NCI-H748 (cell line): ENCODE results near the gene INSYN1.
"Not testable (repeated sequence)": the region's sequence is repeated elsewhere in the genome, so short reads cannot be mapped to it uniquely, and the experiment has no call there.

Source experiments
- DNase-seq: peaks from one replicate; lab custom pipeline; 2025; ENCODE audit not compliant: unreplicated experiment; lab: John Stamatoyannopoulos, UW

INSYN1 gene, protein sequence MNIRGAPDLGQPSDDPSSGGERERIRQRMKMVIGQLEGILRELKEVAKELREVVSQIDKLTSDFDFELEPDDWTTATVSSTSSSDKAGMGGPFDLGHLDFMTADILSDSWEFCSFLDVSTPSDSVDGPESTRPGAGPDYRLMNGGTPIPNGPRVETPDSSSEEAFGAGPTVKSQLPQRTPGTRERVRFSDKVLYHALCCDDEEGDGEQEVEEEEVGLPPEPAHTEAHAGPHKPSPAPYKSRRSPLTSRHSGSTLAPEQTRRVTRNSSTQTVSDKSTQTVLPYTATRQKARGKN

GRCh38 chr15:73753250-73754130, at the start of gene INSYN1:
Gene INSYN1 (minus strand): TSS chr15:73753351. CDS start chr15:73751130, 2,221 bp downstream.
- DNase-seq, result peak; percentile 27

DNA sequence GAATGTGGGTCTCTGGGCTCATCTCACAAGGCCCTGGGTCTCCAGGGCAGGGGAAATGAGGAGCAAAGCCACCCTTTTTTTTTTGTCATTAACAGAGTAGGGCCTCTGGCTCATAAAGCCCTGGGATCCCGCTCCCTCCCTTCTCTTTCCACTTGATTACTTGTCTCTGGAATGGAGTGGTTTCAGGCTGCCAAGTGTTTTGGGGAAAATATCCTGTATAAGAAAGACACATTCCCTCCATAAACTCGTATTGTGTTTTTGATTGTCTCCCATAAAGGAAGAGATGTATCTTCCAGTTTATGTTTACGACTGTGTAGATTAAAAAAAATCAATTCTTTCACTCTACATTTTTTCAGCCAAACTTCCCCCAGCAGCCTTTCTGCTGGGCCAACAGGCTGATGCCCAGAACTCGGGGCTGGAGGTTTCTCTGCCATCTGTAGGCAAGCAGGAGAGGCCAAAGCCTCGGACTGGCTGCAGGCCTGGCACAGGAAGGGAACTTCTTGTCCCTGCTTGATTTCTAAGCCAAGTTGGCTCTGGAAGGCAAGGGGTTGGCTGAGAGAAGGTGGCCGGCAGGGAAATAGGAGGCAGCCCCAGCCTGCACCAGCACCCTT, 49.4 kb upstream of the INSYN1 start:
- DNase-seq, result no peak

DNA sequence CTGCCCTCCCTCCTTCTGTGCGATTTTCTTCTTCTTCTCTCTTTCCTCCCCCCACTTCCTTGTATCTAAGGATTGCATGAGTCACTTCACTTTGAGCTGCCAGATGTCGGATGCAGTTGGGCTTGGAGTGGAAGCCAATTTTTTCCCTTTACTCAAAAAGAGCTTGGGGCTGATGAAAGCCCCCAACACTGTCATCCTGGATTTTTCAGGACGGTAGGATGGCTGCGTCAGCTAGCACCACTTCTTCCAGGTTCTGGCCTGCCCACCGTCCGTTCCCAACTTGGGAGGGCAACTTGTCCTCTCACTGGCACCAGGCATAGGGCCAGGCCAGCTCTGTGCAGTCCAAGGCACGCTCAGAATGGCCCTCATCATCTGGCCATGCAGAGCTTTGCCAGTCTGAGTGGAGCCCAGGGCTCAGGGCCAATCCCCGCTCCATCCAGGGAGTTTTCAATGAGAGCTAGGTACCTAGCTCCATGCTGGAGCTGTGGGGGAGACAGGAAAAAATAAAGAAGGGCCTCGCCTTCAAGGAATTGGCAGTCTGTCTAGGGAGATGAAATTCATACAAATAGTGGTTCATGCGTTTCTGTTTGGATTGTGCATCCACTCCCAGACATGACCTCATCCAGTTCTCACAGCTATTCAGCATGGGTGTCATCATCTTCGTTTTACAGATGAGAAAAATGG, 47.7 kb upstream of the INSYN1 start:
- no peak for DNase-seq

- no peak for DNase-seq
Observed at GRCh38 chr15:73799466-73799865, 46.3 kb upstream of the INSYN1 start.

- no peak for DNase-seq
Observed at GRCh38 chr15:73797366-73798158, 44.4 kb upstream of the INSYN1 start.

GRCh38 chr15:73796331-73796831, 43.2 kb upstream of the INSYN1 start:
- no peak for DNase-seq

GRCh38 chr15:73794443-73795133, 41.4 kb upstream of the INSYN1 start:
- DNase-seq, result no peak

DNA sequence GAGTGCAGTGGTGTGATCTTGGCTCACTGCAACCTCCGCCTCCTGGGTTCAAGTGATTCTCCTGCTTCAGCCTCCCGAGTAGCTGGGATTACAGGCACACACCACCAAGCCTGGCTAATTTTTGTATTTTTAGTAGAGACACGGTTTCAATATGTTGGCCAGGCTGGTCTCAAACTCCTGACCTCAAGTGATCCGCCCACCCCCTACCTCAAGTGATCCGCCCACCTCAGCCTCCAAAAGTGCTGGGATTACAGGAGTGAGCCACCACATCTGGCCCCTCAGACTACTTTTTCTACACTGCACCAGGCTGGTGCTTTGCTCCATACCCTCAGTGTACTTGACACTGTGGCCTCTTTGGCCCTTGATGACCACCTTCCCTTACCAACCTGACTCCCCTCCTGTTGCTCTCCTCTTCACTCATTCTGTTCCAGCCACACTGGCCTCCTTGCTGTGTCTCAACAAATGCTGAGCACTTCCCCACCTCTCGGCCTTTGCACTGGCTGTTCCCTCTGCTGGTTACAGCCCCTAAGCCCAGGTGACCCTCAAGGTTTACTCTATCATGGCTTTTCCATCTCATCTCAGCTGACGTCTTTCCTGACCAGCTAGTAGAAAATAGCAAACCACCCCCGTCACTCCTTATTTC, 39.9 kb upstream of the INSYN1 start:
- not testable (repeated sequence) for DNase-seq

GRCh38 chr15:73792415-73792814, 39.3 kb upstream of the INSYN1 start:
- DNase-seq, result no peak

DNA sequence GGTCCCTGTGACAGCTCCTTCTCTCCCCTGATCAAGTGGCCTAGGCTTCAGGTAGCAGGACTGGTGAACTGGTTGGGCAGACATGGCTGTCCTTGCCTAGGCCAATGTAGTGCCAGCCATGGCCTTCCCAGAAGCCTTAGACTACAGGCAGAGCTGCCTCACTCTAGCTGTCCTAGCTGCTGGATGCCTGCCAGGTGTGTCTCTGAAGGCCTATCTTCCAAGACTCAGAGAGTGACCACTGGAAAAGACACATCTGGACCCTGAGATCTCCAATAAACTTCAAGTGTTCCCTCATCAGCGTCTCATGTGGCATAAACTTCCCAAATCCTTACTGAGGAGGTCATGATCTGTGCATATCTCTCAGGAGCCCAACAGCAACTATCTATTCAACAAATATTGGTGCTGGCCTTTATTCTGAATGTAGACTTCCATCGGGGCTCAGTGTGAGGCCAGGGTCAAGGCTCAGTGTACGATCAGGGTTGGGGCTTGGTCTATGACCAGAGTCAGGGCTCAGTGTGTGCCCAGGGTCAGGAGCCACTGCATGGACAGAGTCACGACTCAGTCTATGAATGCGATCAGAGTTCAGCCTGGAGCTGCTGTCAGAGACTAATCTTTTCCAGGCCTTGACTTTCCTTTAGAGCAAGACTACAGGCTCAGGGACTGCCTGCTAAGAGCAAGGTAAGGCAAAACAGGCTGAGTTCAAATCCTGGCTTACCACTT, 36.5 kb upstream of the INSYN1 start:
- no peak for DNase-seq

GRCh38 chr15:73787621-73788020, 34.5 kb upstream of the INSYN1 start:
- DNase-seq, result no peak

- DNase-seq, result no peak
Observed at GRCh38 chr15:73786538-73786937, 33.4 kb upstream of the INSYN1 start.

GRCh38 chr15:73785256-73786014, 32.3 kb upstream of the INSYN1 start:
- not testable (repeated sequence) for DNase-seq

DNA sequence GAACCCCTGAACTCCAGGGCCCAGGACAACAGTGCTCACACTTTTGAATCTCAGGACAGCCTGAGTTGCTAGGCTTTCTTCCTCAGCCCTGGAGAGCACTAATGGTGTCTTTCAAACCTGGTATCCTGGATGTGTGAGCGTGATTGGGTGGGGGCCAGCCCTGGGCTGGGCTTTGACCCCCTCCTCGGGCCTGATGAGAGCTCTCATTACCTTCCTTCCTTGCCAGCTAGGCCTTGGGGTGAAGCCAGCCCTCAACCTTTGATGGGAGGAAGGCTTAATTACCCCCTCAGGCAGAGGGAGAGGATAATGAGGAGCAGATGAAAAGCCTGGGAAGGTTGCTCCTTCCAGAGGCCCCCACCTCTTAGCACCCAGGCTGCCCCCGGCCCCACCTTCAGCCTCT, 31.1 kb upstream of the INSYN1 start:
- no peak for DNase-seq

DNA sequence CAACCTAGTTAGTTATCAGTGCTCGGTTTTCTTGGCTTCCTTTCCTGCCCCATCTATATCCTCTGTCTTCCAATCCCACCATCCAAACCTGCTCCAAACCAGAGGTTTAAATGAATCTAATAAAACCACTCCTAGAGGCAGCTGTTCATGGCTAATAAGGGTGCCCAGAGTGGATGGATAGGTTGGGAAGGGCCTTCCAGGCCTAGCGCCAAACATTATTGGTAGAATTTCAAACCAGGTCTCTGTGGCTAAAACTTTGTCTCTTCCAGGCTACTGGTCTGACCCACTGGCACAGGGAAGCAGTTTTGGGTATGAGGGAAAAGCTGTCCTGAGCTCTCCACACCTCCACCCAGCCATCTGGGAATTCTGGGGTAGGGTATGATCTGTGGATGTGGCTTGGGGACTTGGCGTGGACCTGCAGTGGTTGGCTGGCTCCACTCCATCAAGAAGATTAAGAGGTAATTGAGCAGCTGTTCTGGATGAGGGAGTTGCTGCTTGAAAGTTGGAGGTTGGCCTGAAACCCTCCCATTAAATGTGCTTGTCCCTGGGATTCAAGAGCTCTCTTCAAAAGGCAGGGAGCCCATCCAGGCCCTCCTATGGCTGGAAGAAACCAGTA, 29.3 kb upstream of the INSYN1 start:
- no peak for DNase-seq

DNA sequence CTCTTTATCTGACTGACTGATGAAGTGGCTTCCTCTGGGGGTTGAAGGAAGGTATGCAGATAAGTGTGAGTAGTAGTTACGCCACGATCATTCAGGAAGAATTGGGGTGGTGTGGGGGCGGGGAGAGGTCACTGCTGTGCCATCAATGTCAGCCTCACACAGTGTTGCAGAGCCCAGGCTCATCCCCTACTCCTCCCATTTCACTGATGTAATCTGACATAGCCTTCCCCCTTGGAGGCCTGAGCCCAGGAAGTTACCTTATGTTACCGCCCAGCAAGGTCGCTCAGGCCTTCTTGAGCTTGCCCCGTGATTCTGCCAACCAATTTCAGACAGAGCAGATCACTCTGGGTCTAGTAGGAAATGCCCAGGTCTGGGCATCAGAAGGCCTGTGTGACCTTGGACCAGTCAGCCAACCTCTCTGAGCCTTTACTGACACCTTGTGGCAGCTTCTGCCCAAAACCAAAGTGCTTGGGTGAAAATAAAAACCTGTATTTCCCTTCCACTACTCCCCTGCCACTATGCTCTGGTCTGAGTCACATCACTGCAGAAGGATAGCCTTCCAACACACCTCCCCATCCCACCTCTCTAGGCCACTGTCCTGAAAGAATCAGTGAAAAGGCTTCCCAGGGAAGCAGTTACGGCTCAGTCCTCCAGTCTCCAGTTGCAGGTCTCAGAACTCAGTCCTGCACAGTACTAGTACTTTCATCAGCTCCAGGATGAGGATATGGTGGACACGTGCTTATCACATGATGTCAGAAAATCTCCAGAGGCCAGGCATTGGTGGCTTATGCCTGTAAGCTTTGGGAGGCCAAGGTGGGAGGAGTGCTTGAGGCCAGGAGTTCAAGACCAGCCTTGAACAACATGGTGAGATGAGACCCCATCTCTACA, 28.1 kb upstream of the INSYN1 start:
- no peak for DNase-seq
